ENCODE results near the gene DXO. TPM values are rescaled to one million over a fixed set of nuclear protein-coding genes. Genes with fewer than 3 reads are reported as not detected.

The DXO gene
- total and polyA plus RNA-seq, 9 donors: 10.7 to 22.2 (median 16.8) TPM

GRCh38 chr6:31969712-31970603, 2.0 kb downstream of the DXO start:
- H3K9me3 ChIP-seq (replicated peaks; ENCODE audit: control insufficient read depth, low read depth, low read length): no peaks in the 10 kb centered on the region
- H3K36me3 ChIP-seq (ENCODE audit: control insufficient read depth, insufficient read depth, low read length): peaks cover 54% of the 10 kb centered on the region
- H3K27ac ChIP-seq (ENCODE audit: low read length): no peak overlapping the region
- no peaks in the 10 kb centered on the region for H3K27me3 ChIP-seq (ENCODE audit: control insufficient read depth, insufficient read depth, low read length)
- 67% methylated on average over 6 of the region's 17 CpGs for WGBS (ENCODE audit: insufficient coverage)
- peaks cover 21% of the 10 kb centered on the region for H3K4me1 ChIP-seq (ENCODE audit: control insufficient read depth, insufficient read depth, low read length)
- DNase-seq: no peak
- no peak overlapping the region for H3K4me3 ChIP-seq (ENCODE audit: low read length)

DNA sequence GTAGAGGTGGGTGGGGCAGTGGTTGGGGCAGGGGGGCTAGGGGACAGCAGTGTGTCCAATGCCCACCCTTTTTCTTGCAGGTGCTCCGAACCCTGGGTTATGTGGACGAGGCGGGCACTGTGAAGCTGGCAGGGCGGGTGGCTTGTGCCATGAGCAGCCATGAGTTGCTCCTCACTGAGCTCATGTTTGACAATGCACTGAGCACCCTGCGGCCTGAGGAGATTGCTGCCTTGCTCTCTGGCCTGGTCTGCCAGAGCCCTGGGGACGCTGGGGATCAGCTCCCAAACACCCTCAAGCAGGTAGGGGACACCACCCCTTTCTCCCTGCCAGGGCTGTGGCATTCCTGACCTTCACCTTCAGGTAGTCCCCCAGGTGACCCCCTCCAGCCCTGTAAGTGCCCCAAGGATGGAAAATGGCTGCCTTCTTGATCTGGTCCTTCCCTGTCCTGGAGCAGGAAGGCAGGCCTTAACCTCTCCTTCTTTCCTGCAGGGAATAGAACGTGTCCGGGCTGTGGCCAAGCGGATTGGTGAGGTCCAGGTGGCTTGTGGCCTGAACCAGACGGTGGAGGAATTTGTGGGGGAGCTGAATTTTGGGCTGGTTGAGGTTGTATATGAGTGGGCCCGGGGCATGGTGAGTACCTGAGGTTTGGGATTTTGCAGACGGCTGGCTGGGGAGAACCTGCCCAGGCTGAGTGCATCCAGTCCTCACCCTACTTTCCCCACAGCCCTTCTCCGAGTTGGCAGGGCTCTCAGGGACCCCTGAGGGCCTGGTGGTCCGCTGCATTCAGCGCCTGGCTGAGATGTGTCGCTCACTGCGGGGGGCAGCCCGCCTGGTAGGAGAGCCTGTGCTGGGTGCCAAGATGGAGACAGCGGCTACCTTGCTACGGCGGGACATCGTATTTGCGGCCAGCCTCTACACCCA, 2.9 kb downstream of the DXO start:
- no peak for DNase-seq
- Histone ChIP-seq H3K4me3 (ENCODE audit: low read length) (no peak overlapping the region), H3K9me3 (replicated peaks; ENCODE audit: control insufficient read depth, low read depth, low read length) (no peaks in the 10 kb centered on the region), H3K36me3 (ENCODE audit: control insufficient read depth, insufficient read depth, low read length) (peaks cover 57% of the 10 kb centered on the region), H3K27me3 (ENCODE audit: control insufficient read depth, insufficient read depth, low read length) (no peaks in the 10 kb centered on the region), H3K27ac (ENCODE audit: low read length) (no peak overlapping the region), H3K4me1 (ENCODE audit: control insufficient read depth, insufficient read depth, low read length) (peaks cover 21% of the 10 kb centered on the region)
- WGBS (ENCODE audit: insufficient coverage): 87% methylated on average over 16 of the region's 23 CpGs

DNA sequence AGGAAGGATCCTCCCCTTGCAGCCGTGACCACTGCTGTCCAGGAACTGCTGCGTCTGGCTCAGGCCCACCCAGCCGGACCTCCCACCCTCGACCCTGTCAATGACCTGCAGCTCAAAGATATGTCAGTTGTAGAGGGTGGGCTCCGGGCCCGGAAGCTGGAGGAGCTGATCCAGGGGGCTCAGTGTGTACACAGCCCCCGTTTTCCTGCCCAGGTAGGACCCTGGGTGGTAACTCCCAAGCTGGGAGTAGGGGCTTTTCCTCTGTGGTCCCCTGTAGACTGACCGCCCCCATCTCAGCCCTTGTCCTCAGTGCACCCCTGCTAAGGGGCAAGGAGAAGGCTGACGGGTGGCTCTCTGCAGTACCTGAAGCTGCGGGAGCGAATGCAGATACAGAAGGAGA, 3.6 kb downstream of the DXO start:
- DNase-seq: no peak
- no peak overlapping the region for H3K27ac ChIP-seq (ENCODE audit: low read length)
- peaks cover 64% of the 10 kb centered on the region for H3K36me3 ChIP-seq (ENCODE audit: control insufficient read depth, insufficient read depth, low read length)
- 93% methylated on average over 8 of the region's 11 CpGs for WGBS (ENCODE audit: insufficient coverage)
- no peak overlapping the region for H3K4me3 ChIP-seq (ENCODE audit: low read length)
- no peaks in the 10 kb centered on the region for H3K9me3 ChIP-seq (replicated peaks; ENCODE audit: control insufficient read depth, low read depth, low read length)
- peaks cover 21% of the 10 kb centered on the region for H3K4me1 ChIP-seq (ENCODE audit: control insufficient read depth, insufficient read depth, low read length)
- H3K27me3 ChIP-seq (ENCODE audit: control insufficient read depth, insufficient read depth, low read length): no peaks in the 10 kb centered on the region

DNA sequence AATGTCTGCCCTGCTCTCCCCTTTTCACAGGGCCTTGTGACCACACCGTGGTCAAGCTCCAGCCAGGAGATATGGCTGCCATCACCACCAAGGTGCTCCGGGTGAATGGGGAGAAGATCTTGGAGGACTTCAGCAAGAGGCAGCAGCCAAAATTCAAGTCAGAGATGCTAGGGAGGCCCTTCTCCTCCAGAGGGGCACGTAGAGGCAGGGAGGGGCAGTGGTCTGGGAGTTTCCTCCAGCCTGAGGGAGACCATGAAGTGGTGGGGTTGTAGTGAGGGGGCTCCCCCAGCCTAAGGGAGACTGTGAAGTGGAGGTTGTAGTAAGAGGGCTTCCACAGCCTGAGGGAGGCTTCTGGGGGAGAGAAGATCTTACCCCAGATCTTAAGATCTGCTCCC, 4.0 kb downstream of the DXO start:
- Histone ChIP-seq H3K4me1 (ENCODE audit: control insufficient read depth, insufficient read depth, low read length) (peaks cover 17% of the 10 kb centered on the region), H3K27me3 (ENCODE audit: control insufficient read depth, insufficient read depth, low read length) (no peaks in the 10 kb centered on the region), H3K4me3 (ENCODE audit: low read length) (no peak overlapping the region), H3K27ac (ENCODE audit: low read length) (no peak overlapping the region), H3K9me3 (replicated peaks; ENCODE audit: control insufficient read depth, low read depth, low read length) (no peaks in the 10 kb centered on the region), H3K36me3 (ENCODE audit: control insufficient read depth, insufficient read depth, low read length) (peaks cover 68% of the 10 kb centered on the region)
- 100% methylated on average over 1 of the region's 3 CpGs for WGBS (ENCODE audit: insufficient coverage)
- no peak for DNase-seq

DNA sequence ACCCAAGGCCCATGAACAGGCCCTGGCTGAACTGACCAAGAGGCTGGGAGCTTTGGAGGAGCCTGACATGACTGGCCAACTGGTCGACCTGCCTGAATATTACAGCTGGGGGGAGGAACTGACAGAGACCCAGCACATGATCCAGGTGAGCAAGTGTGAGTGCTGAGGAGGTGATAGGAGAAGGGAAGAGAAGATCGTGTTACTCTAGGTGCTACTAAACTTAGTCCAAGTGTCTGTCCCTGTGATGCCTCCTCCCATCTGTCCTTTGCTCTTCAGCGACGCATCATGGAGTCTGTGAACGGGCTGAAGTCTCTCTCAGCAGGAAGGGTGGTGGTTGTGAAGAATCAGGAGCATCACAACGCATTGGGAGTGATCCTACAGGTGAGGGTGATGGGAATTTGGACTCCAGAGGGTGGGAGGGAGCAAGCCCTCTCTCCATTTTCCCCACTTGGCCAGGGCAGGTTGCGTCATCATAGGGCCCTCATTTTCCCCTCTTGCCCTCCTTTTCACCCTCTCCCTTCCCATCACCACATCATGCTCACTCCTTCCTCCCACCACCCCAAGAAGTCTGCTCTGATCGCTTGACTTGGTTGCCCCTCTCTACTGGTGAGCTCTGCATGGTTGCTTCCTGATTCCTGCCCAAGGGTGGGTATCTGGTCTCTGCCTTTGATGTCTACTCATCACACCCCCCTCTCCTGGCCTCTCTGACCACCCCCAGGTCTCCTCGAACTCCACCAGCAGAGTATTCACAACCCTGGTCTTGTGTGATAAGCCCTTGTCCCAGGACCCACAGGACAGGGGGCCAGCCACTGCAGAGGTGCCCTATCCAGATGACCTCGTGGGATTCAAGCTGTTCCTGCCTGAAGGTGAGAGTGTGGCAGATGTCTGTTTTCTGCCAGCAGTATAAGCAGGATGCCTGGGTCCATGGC, 4.7 kb downstream of the DXO start:
- peaks cover 14% of the 10 kb centered on the region for H3K4me1 ChIP-seq (ENCODE audit: control insufficient read depth, insufficient read depth, low read length)
- H3K9me3 ChIP-seq (replicated peaks; ENCODE audit: control insufficient read depth, low read depth, low read length): no peaks in the 10 kb centered on the region
- H3K27ac ChIP-seq (ENCODE audit: low read length): no peak overlapping the region
- H3K36me3 ChIP-seq (ENCODE audit: control insufficient read depth, insufficient read depth, low read length): peaks cover 75% of the 10 kb centered on the region
- no peak overlapping the region for H3K4me3 ChIP-seq (ENCODE audit: low read length)
- no peaks in the 10 kb centered on the region for H3K27me3 ChIP-seq (ENCODE audit: control insufficient read depth, insufficient read depth, low read length)
- 95% methylated on average over 7 of the region's 10 CpGs for WGBS (ENCODE audit: insufficient coverage)
- DNase-seq: no peak

GRCh38 chr6:31966506-31966905, 5.4 kb downstream of the DXO start:
- Histone ChIP-seq H3K9me3 (replicated peaks; ENCODE audit: control insufficient read depth, low read depth, low read length) (no peaks in the 10 kb centered on the region), H3K4me3 (ENCODE audit: low read length) (no peak overlapping the region), H3K4me1 (ENCODE audit: control insufficient read depth, insufficient read depth, low read length) (peaks cover 11% of the 10 kb centered on the region), H3K36me3 (ENCODE audit: control insufficient read depth, insufficient read depth, low read length) (peaks cover 82% of the 10 kb centered on the region), H3K27me3 (ENCODE audit: control insufficient read depth, insufficient read depth, low read length) (no peaks in the 10 kb centered on the region), H3K27ac (ENCODE audit: low read length) (no peak overlapping the region)
- 92% methylated on average over 7 of the region's 7 CpGs for WGBS (ENCODE audit: insufficient coverage)
- no peak for DNase-seq

DNA sequence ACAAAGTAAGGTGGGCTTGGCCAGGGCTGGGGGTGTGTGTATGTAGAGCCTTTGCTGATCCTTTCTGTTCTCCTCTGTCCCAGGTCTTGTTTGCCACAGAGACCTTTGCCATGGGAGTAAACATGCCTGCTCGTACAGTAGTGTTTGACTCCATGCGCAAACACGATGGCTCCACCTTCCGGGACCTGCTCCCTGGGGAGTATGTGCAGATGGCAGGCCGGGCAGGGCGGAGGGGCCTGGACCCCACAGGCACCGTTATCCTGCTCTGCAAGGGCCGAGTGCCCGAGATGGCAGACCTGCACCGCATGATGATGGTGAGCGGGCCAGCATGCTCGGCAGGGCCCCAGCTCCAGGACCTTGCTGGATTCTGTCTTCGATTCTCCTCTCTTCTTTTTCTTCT, 6.2 kb downstream of the DXO start:
- H3K4me3 ChIP-seq (ENCODE audit: low read length): no peak overlapping the region
- DNase-seq: no peak
- H3K27me3 ChIP-seq (ENCODE audit: control insufficient read depth, insufficient read depth, low read length): no peaks in the 10 kb centered on the region
- no peak overlapping the region for H3K27ac ChIP-seq (ENCODE audit: low read length)
- H3K36me3 ChIP-seq (ENCODE audit: control insufficient read depth, insufficient read depth, low read length): peaks cover 87% of the 10 kb centered on the region
- WGBS (ENCODE audit: insufficient coverage): 85% methylated on average over 12 of the region's 13 CpGs
- H3K4me1 ChIP-seq (ENCODE audit: control insufficient read depth, insufficient read depth, low read length): peaks cover 3% of the 10 kb centered on the region
- H3K9me3 ChIP-seq (replicated peaks; ENCODE audit: control insufficient read depth, low read depth, low read length): no peaks in the 10 kb centered on the region

DNA sequence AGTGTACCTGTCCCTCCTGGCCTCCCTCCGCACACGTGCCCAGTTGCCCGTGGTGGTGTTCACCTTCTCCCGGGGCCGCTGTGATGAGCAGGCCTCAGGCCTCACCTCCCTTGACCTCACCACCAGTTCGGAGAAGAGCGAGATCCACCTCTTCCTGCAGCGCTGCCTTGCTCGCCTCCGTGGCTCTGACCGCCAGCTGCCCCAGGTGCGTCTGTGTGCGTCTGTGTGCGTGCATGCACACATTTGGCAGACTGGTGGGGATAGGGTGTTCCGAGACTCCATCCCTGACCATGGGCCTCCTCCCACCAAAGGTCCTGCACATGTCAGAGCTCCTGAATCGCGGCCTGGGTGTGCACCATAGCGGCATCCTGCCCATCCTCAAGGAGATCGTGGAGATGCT, 8.0 kb downstream of the DXO start:
- WGBS (ENCODE audit: insufficient coverage): 95% methylated on average over 15 of the region's 19 CpGs
- no peak for DNase-seq
- Histone ChIP-seq H3K36me3 (ENCODE audit: control insufficient read depth, insufficient read depth, low read length) (peaks cover 80% of the 10 kb centered on the region), H3K9me3 (replicated peaks; ENCODE audit: control insufficient read depth, low read depth, low read length) (no peaks in the 10 kb centered on the region), H3K4me3 (ENCODE audit: low read length) (no peak overlapping the region), H3K4me1 (ENCODE audit: control insufficient read depth, insufficient read depth, low read length) (peaks cover 11% of the 10 kb centered on the region), H3K27me3 (ENCODE audit: control insufficient read depth, insufficient read depth, low read length) (no peaks in the 10 kb centered on the region), H3K27ac (ENCODE audit: low read length) (no peak overlapping the region)

- Histone ChIP-seq H3K4me3 (ENCODE audit: low read length) (no peak overlapping the region), H3K9me3 (replicated peaks; ENCODE audit: control insufficient read depth, low read depth, low read length) (no peaks in the 10 kb centered on the region), H3K27ac (ENCODE audit: low read length) (no peak overlapping the region), H3K27me3 (ENCODE audit: control insufficient read depth, insufficient read depth, low read length) (no peaks in the 10 kb centered on the region), H3K36me3 (ENCODE audit: control insufficient read depth, insufficient read depth, low read length) (peaks cover 66% of the 10 kb centered on the region), H3K4me1 (ENCODE audit: control insufficient read depth, insufficient read depth, low read length) (peaks cover 18% of the 10 kb centered on the region)
- WGBS (ENCODE audit: insufficient coverage): 98% methylated on average over 12 of the region's 12 CpGs
- no peak for DNase-seq
Observed at GRCh38 chr6:31961616-31962015, 10.3 kb downstream of the DXO start.
